DOHH2 (cell line): ENCODE results near the gene SLC4A3.

ENCODE experiments used
- H3F3A ChIP-seq: fragments of 200-600 bp; sonication (generic), shearing (Covaris generic); 2 replicates; pipeline ENCODE4 v1.6.0; 2016; ENCODE audit warnings: antibody characterized with exemption, mild to moderate bottlenecking; ENCODE audit not compliant: control insufficient read depth, insufficient read depth
- H3K27ac ChIP-seq: fragments of 200-600 bp; sonication (generic); 2 replicates; pipeline ENCODE4 v1.5.1; 2014; ENCODE audit warnings: low read depth, mild to moderate bottlenecking, low read length, moderate library complexity
- H3K27me3 ChIP-seq: fragments of 200-600 bp; sonication (generic); 2 replicates; pipeline ENCODE4 v1.6.1; 2014; ENCODE audit warnings: mild to moderate bottlenecking, low read length, mixed read lengths; ENCODE audit not compliant: control insufficient read depth
- H3K36me3 ChIP-seq: fragments of 200-600 bp; sonication (generic); 2 replicates; pipeline ENCODE4 v1.6.1; 2014; ENCODE audit warnings: mild to moderate bottlenecking, low read length, moderate library complexity, mixed read lengths; ENCODE audit not compliant: control insufficient read depth
- H3K4me1 ChIP-seq: fragments of 200-600 bp; sonication (generic); 2 replicates; pipeline ENCODE4 v1.6.1; 2014; ENCODE audit warnings: mild to moderate bottlenecking, low read length, mixed read lengths; ENCODE audit not compliant: control insufficient read depth
- H3K4me2 ChIP-seq: fragments of 200-600 bp; sonication (generic); 2 replicates; pipeline ENCODE4 v1.6.0; 2014; ENCODE audit warnings: mild to moderate bottlenecking, low read length, moderate library complexity
- H3K4me3 ChIP-seq: fragments of 200-600 bp; sonication (generic); 2 replicates; pipeline ENCODE4 v1.5.1; 2014; ENCODE audit warnings: mild to moderate bottlenecking, low read length, mixed read lengths
- H3K79me2 ChIP-seq: fragments of 200-600 bp; sonication (generic); 2 replicates; pipeline ENCODE4 v1.6.1; 2014; ENCODE audit warnings: mild to moderate bottlenecking, low read length, mixed read lengths; ENCODE audit not compliant: control insufficient read depth
- H3K9me2 ChIP-seq: fragments of 200-600 bp; sonication (generic); replicated peaks from 2 replicates; pipeline ENCODE4 v1.6.1; 2014; ENCODE audit warnings: mild to moderate bottlenecking, low read length, mixed read lengths; ENCODE audit not compliant: control insufficient read depth
- H3K9me3 ChIP-seq: fragments of 200-600 bp; sonication (generic); 2 replicates; pipeline ENCODE4 v1.6.1; 2014; ENCODE audit warnings: antibody characterized with exemption, low read length, mixed read lengths; ENCODE audit not compliant: control insufficient read depth, insufficient read depth
- H4K20me1 ChIP-seq: fragments of 200-600 bp; sonication (generic); 2 replicates; pipeline ENCODE4 v1.6.0; 2014; ENCODE audit warnings: low read depth, mild to moderate bottlenecking, antibody characterized with exemption, low read length, moderate library complexity; ENCODE audit not compliant: control insufficient read depth, insufficient read depth
- CTCF ChIP-seq: fragments of 200-600 bp; sonication (generic); IDR thresholded peaks from one replicate; pipeline ENCODE4 v1.5.1; 2014; ENCODE audit warnings: antibody characterized with exemption, mild to moderate bottlenecking, low read depth, low read length; ENCODE audit not compliant: poor library complexity, severe bottlenecking
- EZH2phosphoT487 ChIP-seq: fragments of 200-600 bp; sonication (generic); IDR thresholded peaks from 2 replicates; pipeline ENCODE4 v1.6.1; 2017; ENCODE audit warnings: borderline replicate concordance, mild to moderate bottlenecking, antibody characterized with exemption, low read length, moderate library complexity, mixed read lengths

The SLC4A3 gene

GRCh38 chr2:219613461-219614070 is 13.9 kb upstream of the SLC4A3 start:
- no peaks in the 10 kb centered on the region for H3K4me1 ChIP-seq
- no peak for TF ChIP-seq EZH2phosphoT487
- TF ChIP-seq CTCF, result no peak
- H3K9me3 ChIP-seq, result no peaks in the 10 kb centered on the region
- no peaks in the 10 kb centered on the region for H3K79me2 ChIP-seq
- no peaks in the 10 kb centered on the region for H4K20me1 ChIP-seq
- H3K9me2 ChIP-seq, result no peaks in the 10 kb centered on the region
- no peaks in the 10 kb centered on the region for H3K36me3 ChIP-seq
- H3F3A ChIP-seq, result no peaks in the 10 kb centered on the region
- no peak overlapping the region for H3K27ac ChIP-seq
- no peaks in the 10 kb centered on the region for H3K27me3 ChIP-seq
- no peak overlapping the region for H3K4me3 ChIP-seq
- H3K4me2 ChIP-seq, result no peak overlapping the region

- TF ChIP-seq CTCF (no peak), EZH2phosphoT487 (no peak)
- Histone ChIP-seq H3F3A (no peaks in the 10 kb centered on the region), H3K4me3 (no peak overlapping the region), H3K4me2 (no peak overlapping the region), H3K9me3 (no peaks in the 10 kb centered on the region), H3K27me3 (no peaks in the 10 kb centered on the region), H4K20me1 (no peaks in the 10 kb centered on the region), H3K9me2 (no peaks in the 10 kb centered on the region), H3K36me3 (no peaks in the 10 kb centered on the region), H3K79me2 (no peaks in the 10 kb centered on the region), H3K27ac (no peak overlapping the region), H3K4me1 (no peaks in the 10 kb centered on the region)
These were observed 13.2 kb upstream of the SLC4A3 start for GRCh38 chr2:219614076-219614860.

GRCh38 chr2:219615036-219615435 is 12.4 kb upstream of the SLC4A3 start:
- H3K4me3 ChIP-seq, result no peak overlapping the region
- no peaks in the 10 kb centered on the region for H3K4me1 ChIP-seq
- no peaks in the 10 kb centered on the region for H3K36me3 ChIP-seq
- H3K4me2 ChIP-seq, result no peak overlapping the region
- no peaks in the 10 kb centered on the region for H4K20me1 ChIP-seq
- H3K79me2 ChIP-seq, result no peaks in the 10 kb centered on the region
- H3F3A ChIP-seq, result no peaks in the 10 kb centered on the region
- no peak overlapping the region for H3K27ac ChIP-seq
- H3K9me3 ChIP-seq, result no peaks in the 10 kb centered on the region
- no peak for TF ChIP-seq EZH2phosphoT487
- no peak for TF ChIP-seq CTCF
- H3K27me3 ChIP-seq, result no peaks in the 10 kb centered on the region
- no peaks in the 10 kb centered on the region for H3K9me2 ChIP-seq
